HuH-7 (cell line): ENCODE data around the gene CDH23.

Source experiments
- DNase-seq: peaks from one replicate; pipeline ENCODE4 v3.0.0; 2011; ENCODE audit warnings: low spot score

Gene CDH23

GRCh38 chr10:71743866-71744265, 347.1 kb downstream of the CDH23 start:
- DNase-seq = no peak

GRCh38 chr10:71744897-71745663, 348.4 kb downstream of the CDH23 start:
- DNase-seq = no peak

GRCh38 chr10:71745664-71746250, 349.0 kb downstream of the CDH23 start:
- DNase-seq = no peak

GRCh38 chr10:71746344-71747037, 349.8 kb downstream of the CDH23 start:
- DNase-seq = peak; percentile 68

GRCh38 chr10:71747039-71747531, 350.4 kb downstream of the CDH23 start:
- no peak for DNase-seq

- DNase-seq = no peak
Observed at GRCh38 chr10:71747551-71748523, 351.1 kb downstream of the CDH23 start.

GRCh38 chr10:71748671-71749191, 352.0 kb downstream of the CDH23 start:
- DNase-seq = no peak

- DNase-seq = no peak
Observed at GRCh38 chr10:71749396-71749795, 352.7 kb downstream of the CDH23 start.

GRCh38 chr10:71750124-71750841, 353.6 kb downstream of the CDH23 start:
- DNase-seq = no peak

GRCh38 chr10:71750986-71751385, 354.3 kb downstream of the CDH23 start:
- no peak for DNase-seq

- DNase-seq = no peak
Observed at GRCh38 chr10:71751515-71752224, 354.9 kb downstream of the CDH23 start.

- DNase-seq = no peak
Observed at GRCh38 chr10:71752391-71753090, 355.8 kb downstream of the CDH23 start.

- peak; percentile 60 for DNase-seq
Observed at GRCh38 chr10:71753091-71753959, 356.6 kb downstream of the CDH23 start.

GRCh38 chr10:71753960-71754505, 357.3 kb downstream of the CDH23 start:
- no peak for DNase-seq

GRCh38 chr10:71754562-71754961, 357.8 kb downstream of the CDH23 start:
- DNase-seq = peak; percentile 28

GRCh38 chr10:71755179-71755879, 358.6 kb downstream of the CDH23 start:
- no peak for DNase-seq

- DNase-seq = no peak
Observed at GRCh38 chr10:71756311-71757191, 359.8 kb downstream of the CDH23 start.
